Melanocyte of skin (primary cell): Measurements from ENCODE around the gene RPS10. TPM values are rescaled to one million over a fixed set of nuclear protein-coding genes. Genes with fewer than 3 reads are reported as not detected.

Source experiments
- total RNA-seq, 2 donors: library from RNA; depleted of rRNA; stranded (reverse); fragments of >200 nt; gene quantifications; 2 replicates each; pipeline ENCODE4 v1.2.3, GENCODE V29; 2012

The RPS10 gene
- 1,000 to 10,000 TPM; 1,433 to 1,964 TPM for total RNA-seq

GRCh38 chr6:34425498-34426410 is at the start of gene RPS10:
Gene RPS10, minus strand, starts transcription at chr6:34426069. Its CDS starts 848 bp downstream, at chr6:34425221.

GRCh38 chr6:34465531-34466241 is 39.8 kb upstream of the RPS10 start, which contains the start of gene PACSIN1:
Gene PACSIN1, plus strand, starts transcription at chr6:34466076. Its CDS starts 60,230 bp downstream, at chr6:34526306.

GRCh38 chr6:34392497-34393190 is 33.2 kb downstream of the RPS10 start, which contains the start of gene NUDT3:
Gene NUDT3, minus strand, starts transcription at chr6:34392669. Its CDS starts 307 bp downstream, at chr6:34392362.

Other genes starting within 250 kb of the RPS10 start
- gene HMGA1, start 189.2 kb downstream of the RPS10 start, total RNA-seq: 100 to 1,000 TPM in 1 of 2 donors, 10 to 100 TPM in 1; 54.7 to 111 TPM
- gene SMIM29, start 177.1 kb downstream of the RPS10 start, total RNA-seq: 10 to 100 TPM; 63.9 to 92.2 TPM
- gene NUDT3, start 33.4 kb downstream of the RPS10 start, total RNA-seq: 10 to 100 TPM; 17.6 to 20.0 TPM
- not detected for gene PACSIN1, start 40.0 kb upstream of the RPS10 start, total RNA-seq
- gene SPDEF, start 130.3 kb upstream of the RPS10 start, total RNA-seq: not detected